Measurements from ENCODE around the gene THOC6.
A peak's percentile ranks its signal among the peaks of the same experiment; 100 is the strongest.

THOC6 gene

DNA sequence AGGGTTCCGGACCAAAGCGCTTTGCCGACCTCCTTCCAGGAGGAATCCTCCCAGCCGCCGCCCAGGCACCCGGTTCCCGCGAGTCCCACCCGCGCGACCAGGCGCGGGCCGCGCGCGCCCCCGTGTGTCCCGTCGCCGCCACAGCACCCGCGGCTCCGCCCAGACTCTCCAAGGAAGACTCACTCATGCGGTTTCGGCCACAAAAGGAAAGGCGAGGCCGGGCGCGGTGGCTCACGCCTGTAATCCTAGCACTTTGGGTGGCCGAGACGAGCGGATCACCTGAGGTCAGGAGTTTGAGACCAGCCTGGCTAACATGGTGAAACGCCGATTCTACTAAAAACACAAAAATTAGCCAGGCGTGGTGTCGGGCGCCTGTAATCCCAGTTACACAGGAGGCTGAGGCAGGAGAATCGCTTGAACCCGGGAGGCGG, 40.1 kb upstream of the THOC6 start:
- CTCF ChIA-PET: interaction anchor here (1.1 to 1.8 kb wide), 2 partner anchors 11 to 35 kb away, joined by 3 to 8 read pairs; no protein-coding TSS in a partner anchor
- POLR2A ChIA-PET (ENCODE audit: low non-redundant PET): no interaction called here
- H3K27ac ChIP-seq: peak overlapping the region; percentile 66
- peak; percentile 96 for TF ChIP-seq CTCF (conservative IDR thresholded peaks at IDR 0.05; ENCODE audit: low read depth)
- DNase-seq (ENCODE audit: low spot score): peak; percentile 89

GRCh38 chr16:2985462-2985861, 38.4 kb upstream of the THOC6 start:
- POLR2A ChIA-PET (ENCODE audit: low non-redundant PET): no interaction called here
- H3K27ac ChIP-seq: peak overlapping the region; percentile 21; the same call in 1 of the 2 replicates
- no peak for TF ChIP-seq CTCF (conservative IDR thresholded peaks at IDR 0.05; ENCODE audit: low read depth)
- CTCF ChIA-PET: interaction anchor here (0.6 kb wide), 1 partner anchor 22 kb away, joined by 6 read pairs; no protein-coding TSS in a partner anchor
- DNase-seq (ENCODE audit: low spot score): no peak

DNA sequence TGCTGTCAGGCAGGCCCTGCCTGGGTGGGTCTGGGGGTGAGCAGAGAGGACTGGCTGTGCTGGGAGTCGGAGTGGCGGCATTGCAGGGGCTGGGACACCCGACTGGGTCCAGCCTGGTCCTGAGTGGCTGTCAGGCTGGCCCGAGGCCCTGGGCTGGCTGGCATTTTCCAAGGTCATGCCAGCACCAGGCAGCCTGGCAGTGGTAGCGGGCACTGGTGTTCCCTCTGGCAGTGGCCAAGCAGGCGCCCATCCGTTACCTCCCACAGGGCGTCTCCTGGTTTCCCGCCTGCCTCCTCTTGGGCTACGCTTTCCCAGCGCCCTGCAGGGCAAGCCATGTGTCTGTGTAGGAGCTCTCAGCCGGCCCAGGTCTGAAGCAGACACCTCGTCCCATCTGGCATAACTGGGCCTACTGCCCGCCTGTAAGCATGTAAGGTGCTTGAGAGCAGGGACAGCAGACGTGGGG, 37.9 kb upstream of the THOC6 start:
- H3K27ac ChIP-seq: peak overlapping the region; percentile 21; the same call in 1 of the 2 replicates
- no peak for DNase-seq (ENCODE audit: low spot score)
- ChIA-PET POLR2A (ENCODE audit: low non-redundant PET) (no interaction called here), CTCF (interaction anchor here (0.6 kb wide), 1 partner anchor 23 kb away, joined by 6 read pairs; no protein-coding TSS in a partner anchor)
- TF ChIP-seq CTCF (conservative IDR thresholded peaks at IDR 0.05; ENCODE audit: low read depth): no peak

- DNase-seq (ENCODE audit: low spot score): no peak
- TF ChIP-seq CTCF (conservative IDR thresholded peaks at IDR 0.05; ENCODE audit: low read depth): no peak
- no peak overlapping the region for H3K27ac ChIP-seq
- POLR2A ChIA-PET (ENCODE audit: low non-redundant PET): no interaction called here
- CTCF ChIA-PET: no interaction called here
Measured at GRCh38 chr16:2986623-2987188, 37.1 kb upstream of the THOC6 start.

GRCh38 chr16:2987286-2987685, 36.5 kb upstream of the THOC6 start:
- no peak for TF ChIP-seq CTCF (conservative IDR thresholded peaks at IDR 0.05; ENCODE audit: low read depth)
- DNase-seq (ENCODE audit: low spot score): no peak
- H3K27ac ChIP-seq: no peak overlapping the region
- CTCF ChIA-PET: no interaction called here
- POLR2A ChIA-PET (ENCODE audit: low non-redundant PET): no interaction called here

DNA sequence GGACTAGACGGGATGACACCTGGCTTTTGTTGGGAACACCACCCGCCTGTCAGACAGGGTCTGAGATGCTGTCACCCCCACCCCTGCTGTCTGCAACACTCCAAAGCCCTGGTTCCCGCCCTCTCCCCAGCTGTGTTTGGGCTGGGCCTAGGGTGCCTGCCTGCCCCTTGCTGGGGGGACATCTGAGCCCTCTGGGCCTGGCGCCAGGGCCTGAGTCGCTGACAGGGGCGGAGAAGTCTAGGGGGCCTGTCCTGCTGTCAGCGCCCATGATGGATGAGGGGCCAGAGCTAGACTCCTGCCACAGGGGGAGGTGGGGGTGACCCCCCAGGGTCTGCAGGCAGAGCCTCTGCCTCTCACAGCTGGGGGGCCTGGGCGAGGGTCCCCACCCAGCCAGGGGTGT, 36.0 kb upstream of the THOC6 start:
- ChIA-PET POLR2A (ENCODE audit: low non-redundant PET) (no interaction called here), CTCF (no interaction called here)
- no peak for TF ChIP-seq CTCF (conservative IDR thresholded peaks at IDR 0.05; ENCODE audit: low read depth)
- DNase-seq (ENCODE audit: low spot score): no peak
- no peak overlapping the region for H3K27ac ChIP-seq

Data from RWPE1 (cell line).